ENCODE results near the gene RASA2.

The RASA2 gene

DNA sequence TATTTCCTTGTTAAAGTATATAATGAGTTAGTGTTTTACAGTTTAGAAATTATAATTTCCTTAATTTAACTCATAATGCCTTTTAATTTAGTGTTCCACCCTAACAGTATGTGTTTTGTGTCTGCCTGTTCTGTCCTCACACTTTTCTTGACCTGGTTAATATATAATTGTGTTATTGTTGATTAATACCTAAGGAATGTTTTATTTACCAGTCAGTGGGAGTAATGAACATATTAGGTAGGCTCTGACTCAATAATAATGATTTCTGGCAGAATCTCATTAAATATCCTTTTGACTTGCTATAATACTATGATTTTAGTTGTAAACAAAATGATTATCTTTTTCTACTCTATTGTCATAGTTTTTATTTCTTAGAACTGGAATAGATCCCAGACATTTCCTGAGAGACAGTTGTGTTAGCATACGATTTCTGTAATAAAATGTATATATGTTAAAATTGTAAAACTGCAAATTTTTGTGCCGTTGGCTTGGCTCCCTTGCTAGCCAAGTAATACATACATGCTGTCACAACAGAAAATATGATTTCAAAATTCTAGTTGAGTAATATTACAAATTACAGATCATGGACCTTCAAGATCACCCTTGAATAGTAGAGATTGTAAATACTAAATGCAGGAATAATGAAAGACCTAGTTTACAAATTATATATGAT lies 51.9 kb downstream of the RASA2 start:
- DNase-seq, result peak; percentile 24

GRCh38 chr3:141539431-141540187 lies 52.8 kb downstream of the RASA2 start:
- DNase-seq, result no peak

- no peak for DNase-seq
Measured at GRCh38 chr3:141540531-141540930, 53.7 kb downstream of the RASA2 start.

DNA sequence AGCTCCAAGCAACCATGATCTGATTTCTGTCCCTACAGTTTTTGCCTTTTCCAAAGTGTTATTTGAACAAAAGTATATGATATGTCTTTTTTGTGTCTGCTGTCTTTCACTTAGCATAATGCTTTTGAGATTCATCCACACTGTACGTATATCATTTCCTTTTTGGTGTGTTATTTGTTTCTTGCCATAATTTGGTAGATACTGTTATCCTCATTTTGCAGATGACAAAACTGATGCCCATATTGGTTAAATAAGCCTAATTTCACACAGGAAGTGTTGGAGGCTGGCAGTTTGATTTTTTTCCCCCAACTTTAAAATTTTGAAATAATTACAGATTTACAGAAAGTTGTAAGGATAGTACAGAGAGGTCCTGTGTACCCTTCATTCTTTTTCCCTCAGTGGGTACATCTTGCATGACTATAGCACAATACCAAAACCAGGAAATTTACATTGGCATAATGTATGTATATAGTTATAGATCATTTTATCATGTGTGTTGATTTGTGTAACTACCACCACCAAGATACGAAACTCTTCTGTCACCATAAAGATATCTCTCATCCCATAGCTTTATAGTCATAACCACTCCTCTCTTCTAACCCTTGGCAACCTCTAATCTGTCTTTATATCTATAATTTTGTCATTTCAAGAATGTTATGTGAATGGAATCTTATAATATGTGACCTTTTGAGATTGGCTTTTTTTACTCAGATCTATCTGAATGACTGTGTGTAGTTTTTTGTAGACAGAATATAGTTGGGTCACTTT lies 55.6 kb downstream of the RASA2 start:
- DNase-seq, result no peak

GRCh38 chr3:141542989-141543388 lies 56.2 kb downstream of the RASA2 start:
- no peak for DNase-seq

DNA sequence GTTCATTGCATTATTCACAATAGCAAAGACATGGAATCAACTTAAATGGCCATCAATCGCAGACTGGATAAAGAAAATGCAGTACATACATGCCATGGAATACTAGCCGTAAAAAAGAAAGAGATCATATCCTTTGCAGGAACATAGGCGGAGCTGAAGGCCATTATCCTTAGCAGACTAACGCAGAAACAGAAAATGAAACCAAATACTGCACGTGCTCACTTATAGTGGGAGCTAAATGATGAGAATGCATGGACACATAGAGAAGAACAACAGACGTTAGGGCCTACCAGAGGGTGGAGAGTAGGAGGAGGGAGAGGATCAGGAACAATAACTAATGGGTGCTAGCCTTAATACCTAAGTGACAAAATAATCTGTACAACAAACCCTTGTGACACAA lies 57.9 kb downstream of the RASA2 start:
- no peak for DNase-seq

- no peak for DNase-seq
Measured at GRCh38 chr3:141546081-141546480, 59.3 kb downstream of the RASA2 start.

DNA sequence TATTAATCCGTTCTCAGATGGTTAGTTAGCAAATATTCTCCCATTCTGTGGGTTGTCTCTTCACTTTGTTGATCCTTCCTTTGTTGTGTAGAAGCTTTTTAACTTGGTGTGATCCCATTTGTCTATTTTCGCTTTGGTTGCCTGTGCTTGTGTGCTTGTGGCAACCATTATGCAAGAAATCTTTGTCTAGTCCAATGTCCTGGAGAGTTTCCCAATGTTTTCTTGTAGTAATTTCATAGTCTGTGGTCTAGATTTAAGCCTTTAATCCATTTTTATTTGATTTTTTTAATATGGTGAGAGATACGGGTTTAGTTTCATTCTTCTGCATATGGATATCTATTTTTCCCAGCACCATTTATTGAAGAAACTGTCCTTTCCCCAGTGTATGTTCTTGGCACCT lies 59.8 kb downstream of the RASA2 start:
- DNase-seq, result no peak

- DNase-seq, result no peak
Measured at GRCh38 chr3:141547791-141548190, 61.0 kb downstream of the RASA2 start.

DNA sequence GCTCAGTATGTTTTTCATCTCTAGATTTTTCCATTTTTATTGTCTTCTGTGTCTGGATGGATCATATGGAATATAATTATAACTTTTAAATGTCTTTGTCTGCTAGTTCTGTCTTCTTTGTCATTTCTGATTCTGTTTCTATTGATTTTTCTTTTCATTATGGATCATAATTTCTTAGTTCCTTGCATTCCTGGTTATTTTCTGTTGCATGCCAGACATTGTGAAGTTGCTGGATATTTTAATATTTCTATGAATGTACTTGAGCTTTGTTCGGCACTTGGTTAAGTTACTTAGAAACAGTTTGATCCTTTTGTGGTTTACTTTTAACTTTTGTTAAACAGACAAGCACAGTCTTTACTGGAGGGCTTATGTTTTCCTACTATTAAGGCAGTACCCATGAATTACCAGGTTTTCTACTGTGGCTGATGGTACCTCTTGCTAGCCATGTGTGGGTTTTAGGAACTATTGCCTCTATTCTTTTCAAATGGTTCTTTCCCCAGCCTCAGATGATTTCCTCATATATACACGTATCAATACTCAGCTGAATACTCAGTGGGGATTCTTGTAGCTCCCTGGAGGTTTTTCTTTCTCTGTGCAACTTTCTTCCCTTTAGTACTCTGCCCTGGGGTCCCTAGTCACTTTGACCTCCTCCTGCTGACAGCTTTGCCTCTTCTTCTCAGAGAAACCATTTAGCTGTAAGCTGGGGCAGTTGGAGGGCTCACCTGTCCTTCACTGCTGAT lies 64.3 kb downstream of the RASA2 start:
- DNase-seq, result no peak

GRCh38 chr3:141552440-141552991 lies 65.7 kb downstream of the RASA2 start:
- DNase-seq, result no peak

DNA sequence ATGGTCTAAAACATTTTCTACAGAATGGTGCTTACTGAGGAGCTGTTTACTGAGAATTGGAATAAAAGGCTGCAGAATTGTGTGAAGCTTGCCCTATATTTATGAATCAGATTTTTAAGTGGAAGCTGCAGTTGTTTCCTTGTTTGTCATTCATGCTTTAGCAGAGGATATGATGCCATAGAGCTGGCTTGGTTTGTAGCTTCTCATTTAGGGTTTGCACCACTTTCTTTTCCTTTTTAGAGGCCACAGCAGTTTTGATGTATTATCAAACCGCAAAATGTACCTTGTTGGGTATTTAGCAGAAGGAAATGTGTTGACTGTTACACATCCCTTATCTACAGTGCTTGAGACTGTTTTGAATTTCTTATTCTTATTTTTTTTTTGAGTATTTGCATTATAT lies 66.2 kb downstream of the RASA2 start:
- DNase-seq, result no peak

- peak; percentile 10 for DNase-seq
Measured at GRCh38 chr3:141556034-141556433, 69.2 kb downstream of the RASA2 start.

DNA sequence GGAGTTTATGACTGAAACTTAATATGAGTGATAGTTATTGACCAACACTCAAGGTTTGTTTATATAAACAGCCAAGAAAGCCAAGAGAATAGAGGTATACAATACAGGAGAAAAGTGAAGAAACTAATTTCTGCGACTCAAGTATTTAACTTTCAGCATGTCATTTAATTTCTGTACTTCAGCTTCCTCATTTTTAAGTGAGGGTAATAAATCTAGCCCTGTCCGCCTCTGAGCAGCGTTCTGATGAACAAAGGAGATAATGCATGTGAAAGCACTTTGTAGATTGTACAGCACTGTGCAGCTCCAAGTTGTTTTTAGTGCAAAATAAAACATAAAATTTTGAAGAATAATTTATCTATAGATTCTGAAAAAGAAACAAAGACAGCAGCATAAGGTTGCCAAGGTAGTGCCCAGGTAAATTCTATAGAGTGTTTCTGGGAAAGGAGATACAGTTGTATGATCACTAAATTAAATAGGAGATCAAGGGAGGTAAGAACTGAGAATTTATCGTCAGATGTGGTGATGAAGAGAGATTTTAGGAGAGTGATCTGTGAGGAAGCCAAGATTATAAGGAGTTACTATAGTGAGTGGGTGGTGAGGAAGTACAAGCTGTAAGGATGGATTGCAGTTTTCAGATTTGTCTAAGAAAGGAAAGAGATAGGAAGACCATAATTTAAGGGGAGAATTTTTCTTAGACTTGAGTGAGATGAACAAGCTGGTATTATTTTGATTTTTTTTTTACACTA lies 71.3 kb downstream of the RASA2 start:
- DNase-seq, result no peak

GRCh38 chr3:141561426-141562034 lies 74.7 kb downstream of the RASA2 start:
- peak; percentile 62 for DNase-seq

DNA sequence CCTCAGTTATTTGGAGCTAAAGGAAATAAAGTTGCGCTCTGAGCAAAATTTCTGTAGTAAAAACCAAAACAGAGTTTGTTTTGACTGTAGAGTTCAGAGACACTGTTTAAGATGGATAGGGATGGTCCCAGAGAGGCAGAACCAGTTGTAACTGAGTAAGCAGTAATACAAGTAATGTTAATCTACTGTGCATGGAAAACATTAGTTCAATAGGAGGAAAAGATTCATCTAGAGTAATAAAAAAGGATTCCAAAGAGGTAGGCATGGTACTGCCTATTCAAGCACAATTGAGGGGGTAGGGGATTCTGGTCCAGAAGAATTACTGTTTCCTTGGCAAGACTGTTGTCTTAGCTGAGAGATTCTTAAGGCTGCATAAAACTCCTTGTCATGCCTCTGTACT lies 77.4 kb downstream of the RASA2 start:
- no peak for DNase-seq

GRCh38 chr3:141570068-141570467 lies 83.2 kb downstream of the RASA2 start:
- no peak for DNase-seq

- no peak for DNase-seq
Measured at GRCh38 chr3:141575879-141576743, 89.3 kb downstream of the RASA2 start.

GRCh38 chr3:141576744-141577052 lies 89.9 kb downstream of the RASA2 start:
- no peak for DNase-seq

DNA sequence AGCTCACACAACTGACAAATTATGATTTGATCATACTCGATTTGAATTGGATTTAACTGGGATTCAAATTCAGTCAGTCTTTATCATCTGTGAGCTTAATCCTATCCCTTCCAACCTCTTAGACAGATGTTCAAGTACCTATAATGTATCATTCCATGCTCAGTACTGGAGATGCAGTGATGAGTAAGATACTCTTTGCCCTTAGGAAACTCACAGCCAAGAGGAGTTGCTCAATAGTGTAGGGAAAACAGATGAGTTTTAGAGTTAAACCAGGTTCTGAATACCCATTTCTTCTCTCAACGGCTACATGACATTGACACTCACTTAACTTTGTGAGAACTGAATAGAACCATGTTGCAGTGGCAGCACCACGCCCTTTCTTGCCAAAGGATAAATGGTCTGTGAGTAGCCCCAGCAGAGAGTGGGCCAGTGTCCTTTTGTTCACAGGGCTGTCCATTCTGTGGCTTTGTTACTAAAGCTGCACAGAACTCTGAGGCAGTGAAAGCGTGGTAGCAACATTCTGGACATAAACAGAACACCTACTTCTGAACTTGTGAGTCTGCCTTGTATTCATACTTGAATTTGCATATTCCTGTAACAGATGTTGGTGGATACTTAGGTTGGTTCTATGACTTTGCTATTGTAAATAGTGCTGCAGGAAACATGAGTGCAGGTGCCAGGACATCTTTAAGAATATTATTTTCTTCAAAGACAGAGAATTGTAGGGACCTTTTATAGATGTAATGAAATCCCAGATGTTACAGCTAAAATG lies 91.6 kb downstream of the RASA2 start:
- DNase-seq, result no peak

Data from kidney glomerular epithelial cell (primary cell).